SU-DHL-6 (cell line): Measurements from ENCODE around the gene MAML2.
"Not testable (repeated sequence)": the region's sequence is repeated elsewhere in the genome, so short reads cannot be mapped to it uniquely, and the experiment has no call there.

ENCODE experiments used
- H2AFZ ChIP-seq: fragments of 200-600 bp; sonication (generic); 2 replicates; pipeline ENCODE4 v1.6.1; 2014; ENCODE audit warnings: low read depth, mild to moderate bottlenecking, moderate library complexity, mixed read lengths, antibody characterized with exemption, low read length; ENCODE audit not compliant: severe bottlenecking
- H3F3A ChIP-seq: fragments of 200-600 bp; shearing (Covaris generic); 2 replicates; pipeline ENCODE4 v1.6.0; 2016; ENCODE audit warnings: antibody characterized with exemption, mild to moderate bottlenecking; ENCODE audit not compliant: insufficient read depth
- H3K27ac ChIP-seq: fragments of 200-600 bp; sonication (generic); 2 replicates; pipeline ENCODE4 v1.5.1; 2016; ENCODE audit warnings: low read depth, mild to moderate bottlenecking, low read length, moderate library complexity, mixed read lengths
- H3K27me3 ChIP-seq: fragments of 200-600 bp; sonication (generic), shearing (Covaris generic); 2 replicates; pipeline ENCODE4 v1.6.0; 2014; ENCODE audit warnings: mild to moderate bottlenecking, low read length
- H3K36me3 ChIP-seq: fragments of 200-600 bp; sonication (generic); 2 replicates; pipeline ENCODE4 v1.6.1; 2014; ENCODE audit warnings: mild to moderate bottlenecking, low read length, mixed read lengths
- H3K4me2 ChIP-seq: fragments of 300-600, 200-600 bp; shearing (Covaris generic), sonication (generic); 2 replicates; pipeline ENCODE4 v1.6.0; 2014; ENCODE audit warnings: low read length, low read depth, mild to moderate bottlenecking; ENCODE audit not compliant: poor library complexity, severe bottlenecking
- H3K4me3 ChIP-seq: fragments of 200-600 bp; sonication (generic); 2 replicates; pipeline ENCODE4 v1.5.1; 2014; ENCODE audit warnings: antibody characterized with exemption, low read length, mild to moderate bottlenecking, mixed read lengths; ENCODE audit not compliant: insufficient read depth, poor library complexity, severe bottlenecking
- H3K79me2 ChIP-seq: fragments of 200-600 bp; sonication (generic); 2 replicates; pipeline ENCODE4 v1.6.1; 2014; ENCODE audit warnings: mild to moderate bottlenecking, low read length, moderate library complexity; ENCODE audit not compliant: insufficient read depth
- H3K9ac ChIP-seq: fragments of 200-600 bp; sonication (generic); 2 replicates; pipeline ENCODE4 v1.7.0; 2014; ENCODE audit warnings: mild to moderate bottlenecking, low read length
- H3K9me2 ChIP-seq: fragments of 200-600 bp; sonication (generic); replicated peaks from 2 replicates; pipeline ENCODE4 v1.6.1; 2014; ENCODE audit warnings: low read length; ENCODE audit not compliant: insufficient read depth
- H3K9me3 ChIP-seq: fragments of 200-600 bp; sonication (generic); 2 replicates; pipeline ENCODE4 v1.6.1; 2014; ENCODE audit warnings: low read length, mixed read lengths; ENCODE audit not compliant: insufficient read depth
- H4K20me1 ChIP-seq: fragments of 200-600 bp; sonication (generic); 2 replicates; pipeline ENCODE4 v1.6.1; 2014; ENCODE audit warnings: low read depth, mild to moderate bottlenecking, antibody characterized with exemption, low read length, moderate library complexity, mixed read lengths
- CTCF ChIP-seq: fragments of 200-600 bp; sonication (generic); IDR thresholded peaks from one replicate; pipeline ENCODE4 v1.5.1; 2017; ENCODE audit warnings: antibody characterized with exemption, mild to moderate bottlenecking, low read length, moderate library complexity; ENCODE audit not compliant: insufficient read depth, poor library complexity, severe bottlenecking
- EZH2phosphoT487 ChIP-seq: fragments of 200-600 bp; sonication (generic), shearing (Covaris generic); conservative IDR thresholded peaks from 2 replicates; pipeline ENCODE4 v1.6.1; 2018; ENCODE audit warnings: mild to moderate bottlenecking, antibody characterized with exemption, low read length, moderate library complexity, mixed read lengths

Gene MAML2

GRCh38 chr11:96271777-96272176 is 71.2 kb downstream of the MAML2 start:
- H3K79me2 ChIP-seq, result no peaks in the 10 kb centered on the region
- no peak for TF ChIP-seq EZH2phosphoT487
- TF ChIP-seq CTCF, result no peak
- no peak overlapping the region for H3K9ac ChIP-seq
- no peaks in the 10 kb centered on the region for H3F3A ChIP-seq
- no peak overlapping the region for H2AFZ ChIP-seq
- no peak overlapping the region for H3K4me2 ChIP-seq
- H3K9me3 ChIP-seq, result no peaks in the 10 kb centered on the region
- no peaks in the 10 kb centered on the region for H3K9me2 ChIP-seq
- no peak overlapping the region for H3K27ac ChIP-seq
- no peak overlapping the region for H3K4me3 ChIP-seq
- H4K20me1 ChIP-seq, result no peaks in the 10 kb centered on the region
- H3K27me3 ChIP-seq, result no peaks in the 10 kb centered on the region
- no peaks in the 10 kb centered on the region for H3K36me3 ChIP-seq

GRCh38 chr11:96271352-96271751 is 71.6 kb downstream of the MAML2 start:
- not testable (repeated sequence) for H3K79me2 ChIP-seq, H3K27me3 ChIP-seq, H3K9ac ChIP-seq, H3K27ac ChIP-seq, H3F3A ChIP-seq, H4K20me1 ChIP-seq, H3K4me2 ChIP-seq, H3K4me3 ChIP-seq, H3K36me3 ChIP-seq, H2AFZ ChIP-seq, H3K9me2 ChIP-seq, H3K9me3 ChIP-seq

- H3K4me2 ChIP-seq, H3K9me3 ChIP-seq, H3K79me2 ChIP-seq, H4K20me1 ChIP-seq, H3K27me3 ChIP-seq, H3K27ac ChIP-seq, H3K9me2 ChIP-seq, H3K36me3 ChIP-seq, H3K4me3 ChIP-seq, H3F3A ChIP-seq, H2AFZ ChIP-seq, H3K9ac ChIP-seq: not testable (repeated sequence)
These were observed 74.5 kb downstream of the MAML2 start for GRCh38 chr11:96268527-96268926.

GRCh38 chr11:96267496-96268032 is 75.4 kb downstream of the MAML2 start:
- Histone ChIP-seq H3K36me3 (no peaks in the 10 kb centered on the region), H3K4me3 (no peak overlapping the region), H2AFZ (no peak overlapping the region), H4K20me1 (no peaks in the 10 kb centered on the region), H3K9me2 (no peaks in the 10 kb centered on the region), H3K9ac (no peak overlapping the region), H3F3A (no peaks in the 10 kb centered on the region), H3K27ac (no peak overlapping the region), H3K27me3 (no peaks in the 10 kb centered on the region), H3K4me2 (no peak overlapping the region), H3K79me2 (no peaks in the 10 kb centered on the region), H3K9me3 (no peaks in the 10 kb centered on the region)
- TF ChIP-seq EZH2phosphoT487 (no peak), CTCF (no peak)
